ENCODE measurements around the gene ARHGAP11A. TPM values are rescaled to one million over a fixed set of nuclear protein-coding genes. Genes with fewer than 3 reads are reported as not detected.

ARHGAP11A gene
- total and polyA plus RNA-seq, 4 donors, result 1.4 to 8.5 (median 2.3) TPM

- Histone ChIP-seq H3K4me3 (no peak overlapping the region), H3K4me1 (ENCODE audit: control insufficient read depth in 5 of 5, insufficient read depth in 5 of 5, low read length in 5 of 5) (peaks cover 0 to 3% (median 0%) of the 10 kb centered on the region in 5 donors), H3K9me3 (ENCODE audit: control insufficient read depth in 4 of 4, insufficient read depth in 3 of 4, low read length in 3 of 4) (no peaks in the 10 kb centered on the region), H3K27ac (ENCODE audit: low read depth in 1 of 2, low read length in 1 of 2) (no peak overlapping the region), H3K9ac (ENCODE audit: insufficient read depth in 1 of 2, low read length in 2 of 2) (no peak overlapping the region), H3K36me3 (ENCODE audit: control insufficient read depth in 4 of 4, insufficient read depth in 4 of 4, low read length in 4 of 4) (no peaks in the 10 kb centered on the region), H3K27me3 (ENCODE audit: control insufficient read depth in 3 of 3, insufficient read depth in 3 of 3, low read length in 2 of 3) (no peaks in the 10 kb centered on the region)
- peak in 2 of 3 donors; percentile 55 to 63 for DNase-seq
- WGBS, 2 donors, result 57 to 68% methylated on average over 5 of the region's 5 CpGs
- no peak for ATAC-seq (ENCODE audit: insufficient read depth, low FRiP score)
- TF ChIP-seq CTCF (IDR thresholded peaks at IDR 0.05; ENCODE audit: control extremely low read depth, extremely low read depth), result no peak
These were observed 54.8 kb downstream of the ARHGAP11A start for GRCh38 chr15:32669896-32670611.

- DNase-seq, result no peak
- H3K36me3 ChIP-seq (ENCODE audit: control insufficient read depth in 4 of 4, insufficient read depth in 4 of 4, low read length in 4 of 4), result no peaks in the 10 kb centered on the region
- H3K4me1 ChIP-seq (ENCODE audit: control insufficient read depth in 5 of 5, insufficient read depth in 5 of 5, low read length in 5 of 5), result peaks cover 0 to 3% (median 0%) of the 10 kb centered on the region in 5 donors
- H3K4me3 ChIP-seq, result no peak overlapping the region
- ATAC-seq (ENCODE audit: insufficient read depth, low FRiP score), result no peak
- no peak overlapping the region for H3K27ac ChIP-seq (ENCODE audit: low read depth in 1 of 2, low read length in 1 of 2)
- no peak overlapping the region for H3K9ac ChIP-seq (ENCODE audit: insufficient read depth in 1 of 2, low read length in 2 of 2)
- no peaks in the 10 kb centered on the region for H3K9me3 ChIP-seq (ENCODE audit: control insufficient read depth in 4 of 4, insufficient read depth in 3 of 4, low read length in 3 of 4)
- no peak for TF ChIP-seq CTCF (IDR thresholded peaks at IDR 0.05; ENCODE audit: control extremely low read depth, extremely low read depth)
- H3K27me3 ChIP-seq (ENCODE audit: control insufficient read depth in 3 of 3, insufficient read depth in 3 of 3, low read length in 2 of 3), result no peaks in the 10 kb centered on the region
- 84 to 85% methylated on average over 3 of the region's 3 CpGs for WGBS, 2 donors
These were observed 55.3 kb downstream of the ARHGAP11A start for GRCh38 chr15:32670623-32671022.

- WGBS, 2 donors, result 93 to 95% methylated on average over 29 of the region's 29 CpGs
- H3K36me3 ChIP-seq (ENCODE audit: control insufficient read depth in 4 of 4, insufficient read depth in 4 of 4, low read length in 4 of 4), result no peaks in the 10 kb centered on the region
- H3K27ac ChIP-seq (ENCODE audit: low read depth in 1 of 2, low read length in 1 of 2), result no peak overlapping the region
- H3K9me3 ChIP-seq (ENCODE audit: control insufficient read depth in 4 of 4, insufficient read depth in 3 of 4, low read length in 3 of 4), result no peaks in the 10 kb centered on the region
- no peak for DNase-seq
- H3K4me3 ChIP-seq, result no peak overlapping the region
- TF ChIP-seq CTCF (IDR thresholded peaks at IDR 0.05; ENCODE audit: control extremely low read depth, extremely low read depth), result no peak
- no peaks in the 10 kb centered on the region for H3K27me3 ChIP-seq (ENCODE audit: control insufficient read depth in 3 of 3, insufficient read depth in 3 of 3, low read length in 2 of 3)
- peaks cover 0 to 3% (median 0%) of the 10 kb centered on the region in 5 donors for H3K4me1 ChIP-seq (ENCODE audit: control insufficient read depth in 5 of 5, insufficient read depth in 5 of 5, low read length in 5 of 5)
- ATAC-seq (ENCODE audit: insufficient read depth, low FRiP score), result no peak
- H3K9ac ChIP-seq (ENCODE audit: insufficient read depth in 1 of 2, low read length in 2 of 2), result no peak overlapping the region
These were observed 56.3 kb downstream of the ARHGAP11A start for GRCh38 chr15:32671339-32672325.

All from lung (tissue), 12 donors.